Erythroblast (primary cell): Measurements from ENCODE around the gene SNX14.
"Not testable (repeated sequence)": the region's sequence is repeated elsewhere in the genome, so short reads cannot be mapped to it uniquely, and the experiment has no call there.

ENCODE experiments used
- GATA1 ChIP-seq: IDR thresholded peaks from 2 replicates; pipeline ENCODE4 v1.6.1; 2011; ENCODE audit warnings: low read depth, mild to moderate bottlenecking, control low read depth, low read length, moderate library complexity
- POLR2A ChIP-seq: IDR thresholded peaks from 2 replicates; pipeline ENCODE4 v1.6.1; 2011; ENCODE audit warnings: mild to moderate bottlenecking, low read length

- not testable (repeated sequence) for TF ChIP-seq POLR2A, GATA1
These were observed 37.5 kb upstream of the SNX14 start for GRCh38 chr6:85631117-85631516.
